Ramos (cell line): ENCODE results near the gene ADAT1.

Experiments used
- in situ Hi-C: fragments of 300-500 bp; cut with MboI; formaldehyde crosslinking; loops from one replicate; pipeline ENCODE4 v1.14.3; 2022; ENCODE audit warnings: low sequenced_read_pairs; ENCODE audit not compliant: unreplicated experiment

The ADAT1 gene, protein sequence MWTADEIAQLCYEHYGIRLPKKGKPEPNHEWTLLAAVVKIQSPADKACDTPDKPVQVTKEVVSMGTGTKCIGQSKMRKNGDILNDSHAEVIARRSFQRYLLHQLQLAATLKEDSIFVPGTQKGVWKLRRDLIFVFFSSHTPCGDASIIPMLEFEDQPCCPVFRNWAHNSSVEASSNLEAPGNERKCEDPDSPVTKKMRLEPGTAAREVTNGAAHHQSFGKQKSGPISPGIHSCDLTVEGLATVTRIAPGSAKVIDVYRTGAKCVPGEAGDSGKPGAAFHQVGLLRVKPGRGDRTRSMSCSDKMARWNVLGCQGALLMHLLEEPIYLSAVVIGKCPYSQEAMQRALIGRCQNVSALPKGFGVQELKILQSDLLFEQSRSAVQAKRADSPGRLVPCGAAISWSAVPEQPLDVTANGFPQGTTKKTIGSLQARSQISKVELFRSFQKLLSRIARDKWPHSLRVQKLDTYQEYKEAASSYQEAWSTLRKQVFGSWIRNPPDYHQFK

GRCh38 chr16:75622761-75623605 is at the start of gene ADAT1:
TSS of gene ADAT1 (minus strand) at chr16:75623281. CDS start at chr16:75620799, 2,482 bp downstream.
- in situ Hi-C loops = no loop called here

- in situ Hi-C loops = no loop called here
Observed at GRCh38 chr16:75667503-75667902, 44.4 kb upstream of the ADAT1 start.

DNA sequence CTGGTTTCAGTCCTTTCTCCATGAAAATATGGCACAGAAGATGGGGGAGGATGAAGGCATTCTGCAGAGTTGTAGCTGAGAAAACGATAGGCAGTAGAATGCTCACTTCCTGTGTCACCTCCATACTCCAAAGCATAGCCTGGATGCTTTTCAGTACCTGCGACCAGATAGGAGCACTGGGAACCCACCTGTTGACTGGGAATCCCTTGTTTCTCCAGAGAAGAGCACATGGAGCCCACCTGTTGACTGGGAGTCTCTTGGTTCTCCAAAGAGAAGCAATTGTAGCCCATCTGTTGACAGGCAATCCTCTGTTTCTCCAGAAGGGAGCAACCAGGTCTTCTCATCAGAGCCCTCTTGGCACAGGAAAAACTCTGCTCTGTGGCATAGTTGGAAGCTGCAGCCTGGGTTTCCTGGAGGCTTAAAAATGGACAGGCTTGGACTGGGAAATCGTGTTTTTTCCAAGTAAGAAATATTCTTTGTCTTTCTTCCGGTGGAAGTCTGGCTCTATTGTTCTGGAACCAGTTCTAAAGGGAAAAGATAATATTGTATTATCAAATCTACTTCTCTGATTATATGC is 37.7 kb upstream of the ADAT1 start:
- in situ Hi-C loops = no loop called here

DNA sequence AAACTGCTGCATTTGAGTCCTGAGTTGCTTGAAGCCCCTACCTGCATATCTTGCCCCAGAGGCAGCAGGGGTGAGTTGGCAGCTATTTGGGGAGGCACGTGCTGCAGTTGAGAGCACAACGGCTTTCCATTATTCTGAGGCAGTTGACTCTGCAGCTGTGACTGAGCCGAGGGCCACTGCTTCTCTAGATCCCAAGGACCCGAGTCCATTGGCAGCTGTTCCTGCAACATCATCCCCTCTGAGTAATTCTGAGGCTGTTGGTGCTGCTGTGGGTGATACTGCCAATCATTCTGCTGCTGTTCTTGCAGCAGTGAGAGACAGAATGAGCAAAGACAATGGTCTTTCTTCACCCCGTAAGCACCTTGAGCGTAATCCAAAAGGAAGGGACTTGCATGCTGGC is 37.2 kb upstream of the ADAT1 start:
- in situ Hi-C loops = no loop called here

DNA sequence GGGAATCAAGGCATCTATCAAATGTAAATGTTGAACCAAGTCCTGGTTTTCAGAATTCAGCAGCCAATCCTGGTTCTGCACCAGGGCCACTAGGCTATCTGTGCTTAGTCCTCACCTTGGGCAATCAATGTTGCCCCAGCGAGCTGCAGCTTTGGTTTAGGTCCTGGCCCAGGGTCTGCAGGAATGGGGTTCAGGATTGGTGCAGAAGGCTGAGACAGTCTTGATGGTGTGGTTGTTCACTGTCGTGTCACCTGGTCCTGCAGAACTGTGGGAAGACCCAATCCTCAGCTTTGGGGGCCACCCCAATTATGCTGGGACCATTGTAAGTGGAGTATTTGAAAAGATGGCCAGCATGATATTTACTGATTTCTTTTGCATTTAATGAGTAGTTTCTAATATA is 35.1 kb upstream of the ADAT1 start:
- in situ Hi-C loops = no loop called here

DNA sequence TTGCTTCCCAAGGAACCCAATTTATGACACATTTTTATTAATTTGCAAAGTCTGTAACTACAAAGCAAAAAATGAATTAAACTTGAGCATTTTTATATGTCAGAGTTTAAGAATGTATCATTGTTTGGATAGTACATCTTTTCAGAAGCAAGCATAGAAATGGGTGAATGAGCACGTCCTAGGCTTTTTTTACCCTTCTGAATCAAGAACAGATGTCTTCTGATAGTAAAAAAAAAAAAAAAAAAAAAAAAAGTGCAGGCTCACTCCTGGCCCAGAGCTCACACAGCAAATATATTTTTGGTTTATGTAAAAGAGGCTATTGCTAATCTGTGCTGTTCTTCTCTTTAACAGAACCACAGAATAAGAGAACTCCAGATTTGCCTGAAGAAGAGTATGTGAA is 30.8 kb upstream of the ADAT1 start:
- in situ Hi-C loops = no loop called here

- in situ Hi-C loops = loop anchor here (10.0 kb wide), 1 partner anchor 106 kb away; no protein-coding TSS in a partner anchor
Observed at GRCh38 chr16:75648265-75649076, 25.4 kb upstream of the ADAT1 start.

- in situ Hi-C loops = loop anchor here (10.0 kb wide), 1 partner anchor 107 kb away; no protein-coding TSS in a partner anchor
Observed at GRCh38 chr16:75647492-75648264, 24.6 kb upstream of the ADAT1 start, which contains the start of the genes KARS1 and TERF2IP. TSS of gene KARS1 (minus strand) at chr16:75647665. CDS start at chr16:75647639, 26 bp downstream. TSS of gene TERF2IP (plus strand) at chr16:75647773. CDS start at chr16:75647883, 110 bp downstream.

- in situ Hi-C loops = loop anchor here (10.0 kb wide), 1 partner anchor 108 kb away; no protein-coding TSS in a partner anchor
Observed at GRCh38 chr16:75647112-75647491, 24.0 kb upstream of the ADAT1 start.

DNA sequence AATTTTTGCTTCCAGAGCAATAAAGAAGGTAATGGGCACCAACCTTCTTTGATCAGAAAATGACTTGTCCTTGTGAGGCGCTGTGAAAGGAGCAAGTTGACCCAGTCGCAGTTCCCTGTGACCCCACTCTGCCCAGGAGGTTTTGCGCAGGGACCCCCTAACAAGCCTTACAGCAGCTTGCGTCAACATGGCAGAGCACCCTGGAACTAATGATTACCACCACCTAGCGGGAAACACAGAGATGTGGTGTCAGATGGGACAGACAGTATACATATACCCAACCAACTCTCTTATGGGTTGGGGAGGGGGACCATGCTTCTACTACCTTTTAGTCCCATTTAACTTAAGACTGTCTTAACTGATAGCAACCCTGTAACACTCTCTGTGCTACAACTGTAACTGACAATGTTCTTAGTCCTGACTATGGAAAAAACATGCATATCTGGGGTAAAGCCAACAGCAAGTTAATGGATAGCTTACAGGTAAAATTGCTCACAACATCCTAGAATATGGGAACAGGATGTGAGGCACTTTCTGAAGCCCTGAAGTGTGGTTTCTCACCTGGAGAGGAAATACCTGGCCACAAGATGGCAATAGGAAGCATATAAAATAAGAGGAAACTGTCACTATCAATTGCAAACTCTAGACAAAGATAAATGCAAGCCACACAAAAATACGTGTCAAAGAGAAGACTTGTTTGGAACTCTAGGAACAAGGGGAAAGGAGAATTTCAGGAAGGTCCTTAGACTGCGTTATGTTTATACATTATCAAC is 21.3 kb upstream of the ADAT1 start:
- in situ Hi-C loops = loop anchor here (10.0 kb wide), 1 partner anchor 110 kb away; no protein-coding TSS in a partner anchor

DNA sequence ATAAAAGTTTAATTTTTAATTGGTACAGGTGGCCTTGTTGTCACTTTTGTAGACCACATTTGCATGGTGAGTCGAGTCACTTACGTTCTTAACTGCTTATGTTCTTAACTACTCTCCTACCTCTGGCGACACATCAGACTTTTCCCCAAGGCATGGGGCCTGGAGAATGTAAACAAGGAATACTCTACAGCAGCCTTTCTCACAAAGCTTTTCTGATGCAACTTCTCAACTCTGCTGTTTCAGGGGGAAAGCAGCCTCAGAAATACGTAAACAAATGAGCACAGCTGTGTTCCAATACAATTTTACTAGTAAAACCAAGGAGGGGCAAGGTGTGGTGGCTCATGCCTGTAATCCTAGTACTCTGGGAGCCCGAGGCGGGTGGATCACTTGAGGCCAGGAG is 17.5 kb upstream of the ADAT1 start:
- in situ Hi-C loops = loop anchor here (10.0 kb wide), 1 partner anchor 114 kb away; no protein-coding TSS in a partner anchor

DNA sequence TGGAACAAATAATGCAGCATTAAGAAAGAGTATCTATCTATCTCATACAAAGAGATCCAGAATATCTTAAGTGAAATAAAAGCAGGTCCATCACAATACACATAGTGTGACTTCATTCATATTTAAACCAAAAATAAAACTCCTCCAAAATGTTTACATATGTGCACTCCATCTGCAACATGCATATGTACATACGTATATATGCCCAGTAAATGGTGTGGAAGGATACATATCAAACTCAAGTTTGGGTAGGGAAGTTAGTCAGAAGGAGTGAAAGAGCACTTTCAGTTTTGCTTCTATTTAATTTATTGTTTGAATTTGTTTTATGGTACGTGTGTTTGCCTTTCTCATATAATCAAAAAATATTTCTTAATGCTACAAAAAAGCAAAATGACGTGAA is 12.0 kb upstream of the ADAT1 start:
- in situ Hi-C loops = no loop called here

DNA sequence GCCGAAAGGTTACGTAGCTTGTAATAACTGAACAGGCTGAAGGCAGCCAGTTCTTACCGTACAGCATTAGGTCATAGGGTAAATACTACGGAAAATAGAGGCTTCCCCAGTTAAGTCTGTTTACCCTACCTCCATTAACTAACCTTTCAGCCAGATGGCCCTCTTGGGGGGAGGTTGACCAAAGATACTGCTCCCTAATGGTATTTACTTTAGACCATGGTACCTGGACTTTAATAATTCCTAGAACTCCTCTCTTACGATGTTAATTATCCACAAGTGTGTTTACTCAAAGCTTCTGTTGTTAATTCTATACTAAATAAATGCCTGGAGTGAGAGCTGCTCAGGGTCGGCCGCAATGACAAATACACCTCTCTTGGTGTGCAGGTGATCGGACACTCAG is 9.8 kb upstream of the ADAT1 start:
- in situ Hi-C loops = no loop called here

DNA sequence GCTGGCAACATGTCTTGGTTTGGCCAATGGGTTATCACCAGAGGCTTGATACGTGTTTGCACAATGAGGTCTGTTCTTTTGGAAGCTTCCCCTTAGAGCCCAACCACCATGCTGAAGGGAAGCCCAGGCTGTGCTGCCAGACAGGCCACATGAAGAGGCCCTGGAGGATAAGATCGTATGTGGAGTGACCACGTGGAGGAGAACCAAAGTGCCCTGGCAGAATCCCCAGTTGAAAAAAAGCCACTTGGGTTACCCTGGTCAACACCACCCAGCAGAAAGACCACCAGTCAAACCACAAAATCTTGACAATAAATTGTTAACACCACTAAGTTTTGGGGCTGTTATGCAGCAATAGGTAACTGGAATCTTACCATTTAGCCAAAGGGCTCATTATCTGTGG is 7.0 kb upstream of the ADAT1 start:
- in situ Hi-C loops = no loop called here

- in situ Hi-C loops = no loop called here
Observed at GRCh38 chr16:75629132-75629531, 6.1 kb upstream of the ADAT1 start.

DNA sequence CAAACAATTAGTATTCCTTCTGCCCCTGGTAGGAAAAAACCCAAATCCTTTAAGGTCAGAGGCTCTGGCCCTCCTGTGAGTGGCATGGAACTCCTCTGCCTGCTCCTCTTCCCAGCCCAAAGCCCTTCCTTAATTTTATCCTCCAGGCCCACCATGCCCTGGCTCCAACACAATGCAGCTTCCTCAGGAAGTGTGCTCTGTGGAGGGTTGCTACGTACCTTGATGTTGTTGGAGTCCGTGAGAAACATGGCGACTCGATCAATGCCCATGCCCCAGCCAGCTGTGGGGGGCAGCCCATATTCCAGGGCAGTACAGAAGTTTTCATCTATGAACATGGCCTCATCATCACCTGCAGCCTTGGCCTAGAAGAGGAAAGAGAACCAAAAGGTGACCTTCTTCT is 5.3 kb upstream of the ADAT1 start:
- in situ Hi-C loops = no loop called here

DNA sequence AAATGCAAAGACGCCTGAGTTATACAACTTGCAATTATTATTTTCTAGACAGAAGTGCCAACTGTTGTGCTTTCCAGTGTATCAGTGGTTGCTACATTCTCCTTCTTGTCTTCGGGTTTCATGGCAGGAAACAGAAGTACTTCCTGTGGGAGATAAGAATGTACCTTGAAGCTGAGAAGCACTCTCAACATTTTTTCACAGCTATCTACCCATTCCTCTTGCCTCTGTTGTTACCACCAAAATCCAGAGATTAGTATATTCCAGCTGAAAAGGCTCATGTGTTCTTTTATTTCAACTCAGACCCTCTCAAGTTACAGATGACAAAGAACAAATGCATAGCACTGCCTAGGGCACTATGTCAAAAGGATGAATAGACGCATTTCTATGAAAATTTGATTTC is 4.8 kb upstream of the ADAT1 start:
- in situ Hi-C loops = no loop called here

DNA sequence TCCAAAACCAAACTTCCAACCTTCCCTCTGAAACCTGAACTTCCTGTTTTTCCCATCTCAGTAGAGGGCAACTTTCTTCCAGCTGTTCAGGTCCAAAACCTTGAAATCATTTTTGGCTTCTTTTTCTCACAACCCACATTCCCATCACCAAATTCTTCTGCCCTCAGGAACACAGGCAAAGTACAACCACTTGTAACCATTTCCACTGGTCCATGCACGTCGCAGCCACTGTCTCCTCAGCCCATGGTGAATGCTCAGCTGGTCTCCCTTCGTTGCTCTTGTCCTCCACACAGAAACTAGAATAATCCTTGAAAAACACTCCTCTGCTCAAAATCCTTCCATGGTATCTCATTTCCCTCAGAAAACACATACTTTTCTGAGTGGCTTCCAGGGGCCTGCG is 3.7 kb upstream of the ADAT1 start:
- in situ Hi-C loops = no loop called here
